ENCODE data around the gene IL17B. TPM values are rescaled to one million over a fixed set of nuclear protein-coding genes. Genes with fewer than 3 reads are reported as not detected.
A peak's percentile ranks its signal among the peaks of the same experiment; 100 is the strongest.

The IL17B gene
- total RNA-seq, 1 experiment from 2014 or later, result not detected

DNA sequence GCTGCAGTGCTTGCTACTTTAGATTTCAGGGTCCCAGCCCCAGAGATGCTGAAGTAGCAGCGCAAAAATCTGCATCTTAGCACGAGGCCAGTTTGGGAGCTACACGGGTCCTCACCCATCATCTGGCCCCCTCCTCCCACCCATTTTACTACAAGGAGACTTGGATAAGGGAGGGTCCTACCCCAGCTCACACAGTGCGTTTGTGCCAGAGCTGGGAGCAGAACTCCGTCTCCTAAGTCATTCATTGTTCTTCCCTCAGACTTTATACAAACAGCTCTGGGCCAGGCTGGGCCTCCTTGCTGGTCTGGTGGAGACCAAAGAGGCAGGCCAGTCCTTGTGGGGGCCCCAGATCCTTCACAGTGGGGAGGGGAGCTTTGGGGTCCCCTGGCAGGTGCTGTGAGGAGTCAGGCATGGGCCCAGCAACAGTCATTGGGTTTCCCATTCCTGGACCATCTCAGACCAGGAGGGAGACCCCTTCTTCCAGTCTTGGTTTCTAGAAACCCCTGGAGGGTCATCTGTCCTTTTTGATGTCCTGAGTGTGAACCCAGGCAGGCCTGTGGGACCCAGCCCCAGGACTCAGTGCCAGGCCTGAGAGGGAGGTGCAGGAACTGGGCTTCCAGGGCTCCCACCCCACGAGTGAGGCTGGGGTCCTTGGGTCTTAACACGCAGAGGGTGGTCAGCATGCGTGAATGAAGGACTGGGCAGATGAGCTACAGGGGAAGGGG, 2.3 kb upstream of the IL17B start:
- Mint-ChIP-seq H3K9me3 (no peaks in the 10 kb centered on the region; a peak in 2 of 5 replicates), H3K4me1 (peaks cover 15 to 21% of the 10 kb centered on the region in 2 experiments), H3K27me3 (ENCODE audit: low read depth) (no peaks in the 10 kb centered on the region), H3K36me3 (ENCODE audit: insufficient read depth in 1 of 3, low read depth in 3 of 3) (no peaks in the 10 kb centered on the region), H3K4me3 (0 out of 5 replicates have a peak overlapping the region, but pooled peaks of 1 of the 2 experiments have one; percentile 46), H3K27ac (peak overlapping the region in 1 of 3 experiments; percentile 82; a peak in 1 of 7 replicates)
- H3K4me1 ChIP-seq (ENCODE audit: insufficient read depth, low read length), result no peaks in the 10 kb centered on the region
- WGBS (ENCODE audit: extremely low coverage, insufficient read length, low lambda C conversion rate), result no CpG with 5 or more reads among the region's 8 CpGs
- no peaks in the 10 kb centered on the region; the same call in 1 of the 2 replicates for H3K27me3 ChIP-seq (ENCODE audit: insufficient read depth, low read length)
- H4K8ac ChIP-seq (replicated peaks; ENCODE audit: insufficient read length, low read depth, low read length), result no peak overlapping the region
- H3K27ac ChIP-seq (ENCODE audit: insufficient read length, low read depth, low read length), result no peak overlapping the region
- no peaks in the 10 kb centered on the region for H3K79me2 ChIP-seq (ENCODE audit: insufficient read depth, low read length)
- no peak overlapping the region for H2AFZ ChIP-seq (ENCODE audit: low read length)
- H3K23ac ChIP-seq (ENCODE audit: insufficient read length, low read depth, low read length), result no peak overlapping the region
- no peak overlapping the region for H3K14ac ChIP-seq (ENCODE audit: insufficient read depth, low read length)
- DNase-seq, result no peak
- H3K4ac ChIP-seq (ENCODE audit: low read depth, low read length), result no peak overlapping the region
- H2BK20ac ChIP-seq (ENCODE audit: low read depth, low read length, poor library complexity, severe bottlenecking), result no peak overlapping the region
- no peaks in the 10 kb centered on the region for H3K9me3 ChIP-seq (ENCODE audit: control insufficient read depth, low read depth, low read length)
- H3K4me2 ChIP-seq (ENCODE audit: insufficient read depth, insufficient read length, low read length), result no peak overlapping the region
- H2BK12ac ChIP-seq (ENCODE audit: insufficient read length, low read depth, low read length), result no peak overlapping the region
- no peak overlapping the region for H4K5ac ChIP-seq (ENCODE audit: insufficient read length, low read depth, low read length)
- no peak overlapping the region for H4K91ac ChIP-seq (ENCODE audit: insufficient read length, low read depth, low read length)
- H2AK5ac ChIP-seq (ENCODE audit: insufficient read length, low read length), result no peak overlapping the region
- no peak overlapping the region for H2BK5ac ChIP-seq (ENCODE audit: insufficient read length, low read length)
- no peak overlapping the region for H2BK120ac ChIP-seq (ENCODE audit: low read depth, low read length, poor library complexity, severe bottlenecking)
- H3K23me2 ChIP-seq (ENCODE audit: insufficient read length, low read depth, low read length, poor library complexity, severe bottlenecking), result no peaks in the 10 kb centered on the region
- H4K20me1 ChIP-seq (ENCODE audit: control insufficient read depth, insufficient read depth, insufficient read length), result no peaks in the 10 kb centered on the region
- no peaks in the 10 kb centered on the region for H3K79me1 ChIP-seq (ENCODE audit: insufficient read depth, low read depth, low read length, poor library complexity, severe bottlenecking)
- H3K56ac ChIP-seq (ENCODE audit: insufficient read length, low read depth, low read length), result no peak overlapping the region
- TF ChIP-seq, protein P1, sequence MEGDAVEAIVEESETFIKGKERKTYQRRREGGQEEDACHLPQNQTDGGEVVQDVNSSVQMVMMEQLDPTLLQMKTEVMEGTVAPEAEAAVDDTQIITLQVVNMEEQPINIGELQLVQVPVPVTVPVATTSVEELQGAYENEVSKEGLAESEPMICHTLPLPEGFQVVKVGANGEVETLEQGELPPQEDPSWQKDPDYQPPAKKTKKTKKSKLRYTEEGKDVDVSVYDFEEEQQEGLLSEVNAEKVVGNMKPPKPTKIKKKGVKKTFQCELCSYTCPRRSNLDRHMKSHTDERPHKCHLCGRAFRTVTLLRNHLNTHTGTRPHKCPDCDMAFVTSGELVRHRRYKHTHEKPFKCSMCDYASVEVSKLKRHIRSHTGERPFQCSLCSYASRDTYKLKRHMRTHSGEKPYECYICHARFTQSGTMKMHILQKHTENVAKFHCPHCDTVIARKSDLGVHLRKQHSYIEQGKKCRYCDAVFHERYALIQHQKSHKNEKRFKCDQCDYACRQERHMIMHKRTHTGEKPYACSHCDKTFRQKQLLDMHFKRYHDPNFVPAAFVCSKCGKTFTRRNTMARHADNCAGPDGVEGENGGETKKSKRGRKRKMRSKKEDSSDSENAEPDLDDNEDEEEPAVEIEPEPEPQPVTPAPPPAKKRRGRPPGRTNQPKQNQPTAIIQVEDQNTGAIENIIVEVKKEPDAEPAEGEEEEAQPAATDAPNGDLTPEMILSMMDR (conservative IDR thresholded peaks at IDR 0.05), result no peak
- H3K9ac ChIP-seq (ENCODE audit: extremely low read depth, insufficient read length, low read length), result no peak overlapping the region
- no peak overlapping the region for H3K18ac ChIP-seq (ENCODE audit: insufficient read length, low read depth, low read length)
- no peak overlapping the region for H2BK15ac ChIP-seq (ENCODE audit: low read depth, low read length)
- no peak overlapping the region for H3T11ph ChIP-seq (ENCODE audit: low read length)

Measured in H9 (cell line).